Lower leg skin (tissue), 3 donors: ENCODE data around the gene OST4.

Experiments used
- CTCF ChIP-seq, 3 donors: fragments of 450-650 bp; IDR thresholded peaks; one replicate each; pipeline ENCODE4 v1.5.1; 2016; ENCODE audit warnings: antibody characterized with exemption in 3 of 3, mild to moderate bottlenecking in 3 of 3, moderate library complexity in 2 of 3
- POLR2A ChIP-seq, 2 donors: fragments of 450-650 bp; IDR thresholded peaks; one replicate each; pipeline ENCODE4 v1.6.1; 2016 to 2017; ENCODE audit warnings: antibody characterized with exemption in 2 of 2, mild to moderate bottlenecking in 1 of 2, moderate library complexity in 1 of 2

GRCh38 chr2:27072920-27073319 is 1.5 kb upstream of the OST4 start:
- TF ChIP-seq CTCF (IDR thresholded peaks at IDR 0.05) (no peak), POLR2A (IDR thresholded peaks at IDR 0.05) (no peak)
